ENCODE data around the gene SERP2.
"Not testable (repeated sequence)": the region's sequence is repeated elsewhere in the genome, so short reads cannot be mapped to it uniquely, and the experiment has no call there.

Gene SERP2

DNA sequence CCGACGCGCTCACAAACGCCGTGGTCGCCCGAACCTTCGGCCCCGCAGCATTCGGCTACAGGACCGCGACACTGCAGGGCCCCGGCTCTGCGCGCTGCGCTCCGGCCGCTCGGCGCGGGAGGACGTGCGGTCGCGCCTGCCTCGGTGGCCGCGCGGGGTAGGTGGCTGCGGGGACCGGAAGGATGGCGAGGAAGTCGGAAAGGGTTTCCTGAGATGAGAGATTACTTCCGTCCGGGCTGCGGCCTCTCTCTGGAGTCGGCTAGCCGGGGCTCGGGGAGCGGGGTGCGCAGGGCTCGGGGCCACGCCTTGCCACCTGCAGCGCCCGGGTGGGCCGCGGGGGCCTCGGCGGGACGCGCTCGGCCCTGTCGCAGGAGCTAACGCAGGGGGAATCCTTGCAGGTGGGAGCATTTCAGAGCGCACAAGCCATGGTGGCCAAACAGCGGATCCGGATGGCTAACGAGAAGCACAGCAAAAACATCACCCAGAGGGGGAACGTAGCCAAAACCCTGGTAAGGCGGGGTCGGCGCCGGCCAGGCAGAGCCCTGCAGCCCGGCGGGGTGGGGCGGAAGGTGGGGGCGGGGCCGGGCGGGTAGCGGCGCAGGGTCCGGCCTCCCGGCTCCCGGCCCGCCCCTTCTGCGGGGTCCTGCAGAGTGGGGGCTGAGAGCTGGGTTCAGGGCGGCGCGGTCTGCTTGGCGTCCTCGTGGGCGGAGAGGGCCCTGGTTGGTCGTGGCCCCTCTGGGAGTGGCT lies at the start of gene SERP2:
TSS of gene SERP2 (plus strand) at position 224 of the 747 bp plus-strand sequence. CDS start at position 426, 202 bp downstream.
- DNase-seq = no peak

DNA sequence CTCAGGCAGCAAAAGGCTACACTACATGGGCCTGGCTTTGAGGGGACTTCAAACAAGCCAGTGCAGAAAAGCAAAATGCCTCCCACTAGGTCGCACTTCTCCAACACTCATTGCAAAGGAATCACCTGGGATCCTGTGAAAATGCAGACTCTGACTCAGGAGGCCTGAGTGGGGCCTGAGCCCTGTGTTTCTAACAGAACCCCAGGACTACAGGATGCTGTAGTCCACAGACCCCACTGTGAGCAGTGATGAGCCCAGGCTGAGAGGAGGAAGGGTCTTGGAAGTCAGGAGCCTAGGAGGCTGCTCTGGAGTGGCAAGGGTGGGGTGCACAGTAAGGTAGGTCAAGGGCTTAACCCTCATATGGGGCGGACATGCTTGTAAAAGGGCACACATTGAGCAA lies 46.7 kb upstream of the SERP2 start:
- DNase-seq = no peak

DNA sequence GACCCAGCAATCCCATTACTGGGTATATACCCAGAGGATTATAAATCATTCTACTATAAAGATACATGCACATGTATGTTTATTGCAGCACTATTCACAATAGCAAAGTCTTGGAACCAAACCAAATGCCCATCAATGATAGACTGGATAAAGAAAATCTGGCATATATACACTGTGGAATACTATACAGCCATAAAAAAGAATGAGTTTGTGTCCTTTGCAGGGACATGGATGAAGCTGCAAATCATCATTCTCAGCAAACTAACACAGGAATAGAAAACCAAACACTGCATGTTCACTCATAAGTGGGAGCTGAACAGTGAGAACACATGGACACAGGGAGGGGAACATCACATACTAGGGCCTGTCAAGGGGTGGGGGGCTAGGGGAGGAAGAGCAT lies 44.6 kb upstream of the SERP2 start:
- not testable (repeated sequence) for DNase-seq

DNA sequence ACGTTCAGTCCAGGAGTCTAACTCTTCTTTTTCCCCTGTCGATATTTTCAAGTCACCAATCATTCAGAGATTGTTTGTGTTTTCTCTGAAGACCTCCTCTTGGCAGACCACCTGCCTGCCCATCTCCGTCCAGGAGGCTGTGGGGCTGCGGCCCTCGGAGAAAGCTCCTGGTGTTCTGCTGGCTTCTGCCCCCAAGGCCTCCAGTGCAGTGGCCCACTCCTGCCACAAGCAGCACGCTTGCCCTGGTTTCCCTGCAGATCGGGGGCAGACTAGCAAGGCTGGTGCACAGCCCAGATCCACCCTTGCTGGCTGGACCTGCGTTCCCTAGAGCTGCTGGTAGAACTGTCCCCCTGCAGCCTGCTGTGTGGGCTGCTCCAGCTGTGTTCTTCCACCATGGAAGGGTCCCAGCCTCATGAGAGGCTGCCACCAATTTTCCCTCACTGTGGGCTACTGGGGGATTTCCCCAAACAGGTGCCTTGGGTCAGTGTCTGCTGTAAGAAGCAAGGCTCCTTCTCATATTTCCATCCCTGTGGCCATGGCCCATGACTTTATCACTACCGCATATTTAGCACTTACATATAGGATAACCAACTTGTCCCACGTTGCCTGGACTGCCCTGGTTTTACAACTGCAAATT lies 43.6 kb upstream of the SERP2 start:
- no peak for DNase-seq

GRCh38 chr13:44331446-44331845 lies 42.2 kb upstream of the SERP2 start:
- no peak for DNase-seq

- DNase-seq = no peak
Observed at GRCh38 chr13:44331912-44332851, 41.4 kb upstream of the SERP2 start.

- no peak for DNase-seq
Observed at GRCh38 chr13:44333950-44334655, 39.5 kb upstream of the SERP2 start.

GRCh38 chr13:44334751-44335150 lies 38.9 kb upstream of the SERP2 start:
- DNase-seq = no peak

- DNase-seq = no peak
Observed at GRCh38 chr13:44336934-44337333, 36.7 kb upstream of the SERP2 start.

- DNase-seq = no peak
Observed at GRCh38 chr13:44337581-44337980, 36.0 kb upstream of the SERP2 start.

DNA sequence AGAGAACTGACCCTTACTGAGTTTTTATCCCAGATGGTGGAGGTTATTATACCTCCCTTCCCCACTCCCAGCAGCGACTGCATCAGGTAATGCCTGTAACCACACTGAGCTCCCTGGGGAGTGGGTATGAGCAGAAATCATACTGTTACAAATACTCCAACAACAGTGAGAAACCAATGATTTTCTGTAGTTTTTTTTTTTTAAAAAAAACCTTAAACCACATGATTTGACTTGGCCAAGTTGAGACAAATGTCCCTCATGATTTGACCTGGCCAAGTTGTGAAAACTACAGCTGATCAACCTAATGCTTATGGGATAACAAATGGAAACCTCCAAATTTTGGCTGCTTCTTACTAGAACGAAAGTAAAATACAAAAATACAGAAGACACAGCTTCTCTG lies 33.1 kb upstream of the SERP2 start:
- no peak for DNase-seq

GRCh38 chr13:44342741-44343140 lies 30.9 kb upstream of the SERP2 start:
- no peak for DNase-seq

DNA sequence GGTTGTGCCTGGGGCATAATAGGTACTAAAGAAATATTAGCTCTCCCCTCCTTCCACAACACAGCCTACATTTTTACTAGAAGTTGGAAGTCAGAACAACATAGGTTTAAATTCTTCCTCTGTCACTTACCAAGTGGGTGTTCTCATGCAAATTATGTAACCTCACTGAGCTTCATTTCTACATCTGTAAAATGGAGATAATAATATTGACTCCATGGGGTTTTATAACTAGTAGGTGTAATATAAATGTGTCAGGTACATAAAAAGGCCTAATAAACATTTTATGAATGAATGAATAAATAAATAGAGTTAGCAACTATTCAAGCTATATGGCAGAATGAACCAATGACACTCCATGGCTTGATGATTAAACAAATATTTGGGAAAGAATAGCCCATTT lies 27.1 kb upstream of the SERP2 start:
- no peak for DNase-seq

DNA sequence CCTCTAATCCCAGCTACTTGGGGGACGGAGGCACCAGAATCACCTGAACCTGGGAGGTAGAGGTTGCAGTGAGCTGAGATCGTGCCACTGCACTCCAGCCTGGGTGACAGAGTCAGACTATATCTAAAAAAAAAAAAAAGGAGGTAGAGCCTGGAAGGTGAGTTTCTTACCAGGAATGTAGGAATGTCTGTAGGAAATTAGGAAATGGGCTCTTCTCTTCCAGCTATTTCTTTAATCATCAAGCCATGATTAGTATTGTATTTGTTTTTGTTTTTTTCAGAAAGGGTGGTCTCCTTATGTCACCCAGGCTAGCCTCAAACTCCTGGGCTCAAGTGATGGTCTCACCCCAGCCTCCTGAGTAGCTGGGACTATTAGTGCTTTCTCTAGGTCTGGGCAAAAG lies 26.3 kb upstream of the SERP2 start:
- no peak for DNase-seq

DNA sequence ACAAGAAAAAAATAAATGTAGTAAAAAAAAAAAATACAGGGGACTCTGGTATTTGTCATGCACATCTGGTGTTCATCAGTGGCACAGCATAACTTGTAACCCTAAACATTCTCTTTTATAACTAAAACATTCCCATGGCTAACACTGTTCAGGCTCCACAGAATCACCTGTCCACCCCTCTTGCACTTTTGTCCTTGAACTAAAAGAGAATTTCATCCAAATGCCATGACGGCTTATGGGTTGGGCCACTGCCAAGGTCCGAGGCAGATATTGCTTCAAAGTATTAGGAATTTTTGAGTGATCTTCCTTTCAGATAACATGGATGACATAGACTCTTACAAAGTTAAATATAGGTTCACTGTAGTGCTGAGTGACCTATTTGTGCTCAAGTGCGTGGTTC lies 25.7 kb upstream of the SERP2 start:
- no peak for DNase-seq

DNA sequence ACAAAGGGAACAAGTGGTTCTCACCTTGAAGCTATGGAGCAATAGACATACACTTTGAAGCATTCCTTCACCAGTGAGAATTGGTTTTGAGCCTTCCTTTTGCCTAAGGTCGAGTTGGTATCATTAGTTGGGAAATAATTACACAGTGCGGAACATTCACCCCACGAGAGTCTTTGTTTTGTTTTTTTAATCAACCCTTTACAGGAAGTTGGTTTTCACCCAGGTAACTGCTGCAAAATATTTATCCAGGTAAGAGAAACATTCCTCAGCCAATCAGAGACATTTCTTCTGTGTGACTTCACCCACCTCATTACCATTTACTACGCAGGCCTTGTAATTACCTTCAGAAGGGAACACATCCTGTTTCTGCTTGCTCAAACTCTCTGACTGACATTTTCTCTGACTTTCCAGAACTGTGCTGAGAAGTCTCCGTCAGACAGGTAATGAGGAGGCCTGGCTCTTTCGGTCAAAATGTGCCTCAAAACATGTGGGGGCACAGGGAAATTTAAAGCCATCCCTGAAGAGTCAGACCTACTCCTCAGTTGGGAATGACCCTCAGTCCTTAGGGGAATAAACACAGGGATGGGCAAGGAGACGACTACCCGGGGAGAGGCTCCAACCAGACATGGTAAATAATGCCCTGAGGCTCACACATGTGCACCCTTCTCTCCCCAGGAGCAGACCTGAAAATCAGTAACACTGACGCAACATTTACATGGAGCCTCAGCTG lies 22.7 kb upstream of the SERP2 start:
- no peak for DNase-seq

DNA sequence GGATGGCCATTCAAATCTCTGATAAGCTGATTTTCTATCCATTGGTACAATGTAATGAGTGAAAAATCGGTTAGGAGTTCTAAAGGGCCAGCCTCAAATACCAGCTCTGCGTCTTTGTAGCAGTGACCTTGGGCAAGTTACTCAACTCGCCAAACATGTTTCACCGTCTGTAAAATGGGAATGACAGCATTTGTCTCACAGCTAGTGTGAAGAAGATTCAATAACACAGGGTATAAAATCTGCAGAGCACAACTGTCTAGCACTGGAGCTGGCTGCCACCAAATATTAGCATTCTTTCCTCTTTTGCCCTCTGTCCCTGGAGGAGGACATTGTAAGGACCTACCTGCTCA lies 22.1 kb upstream of the SERP2 start:
- DNase-seq = no peak

- no peak for DNase-seq
Observed at GRCh38 chr13:44352202-44352601, 21.4 kb upstream of the SERP2 start.

DNA sequence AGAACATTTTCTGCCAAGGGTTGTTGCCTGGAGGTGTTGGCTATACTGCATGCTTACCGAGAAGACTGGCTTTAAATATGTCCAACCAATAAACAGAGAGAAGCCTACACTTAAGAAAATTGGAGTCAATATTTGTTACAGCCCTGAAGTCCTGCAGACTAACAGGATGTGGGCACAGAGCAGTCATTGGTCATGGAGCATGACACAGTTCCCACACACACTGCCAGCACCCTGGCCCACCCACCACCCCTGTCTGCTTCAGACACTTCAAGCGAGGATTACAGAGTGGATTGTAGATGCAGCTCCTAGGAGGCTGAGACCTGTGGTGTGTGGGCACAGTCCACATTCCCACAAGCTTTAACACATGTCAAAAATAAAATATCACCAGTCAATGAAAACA lies 21.0 kb upstream of the SERP2 start:
- no peak for DNase-seq

- no peak for DNase-seq
Observed at GRCh38 chr13:44354331-44354730, 19.3 kb upstream of the SERP2 start.

DNA sequence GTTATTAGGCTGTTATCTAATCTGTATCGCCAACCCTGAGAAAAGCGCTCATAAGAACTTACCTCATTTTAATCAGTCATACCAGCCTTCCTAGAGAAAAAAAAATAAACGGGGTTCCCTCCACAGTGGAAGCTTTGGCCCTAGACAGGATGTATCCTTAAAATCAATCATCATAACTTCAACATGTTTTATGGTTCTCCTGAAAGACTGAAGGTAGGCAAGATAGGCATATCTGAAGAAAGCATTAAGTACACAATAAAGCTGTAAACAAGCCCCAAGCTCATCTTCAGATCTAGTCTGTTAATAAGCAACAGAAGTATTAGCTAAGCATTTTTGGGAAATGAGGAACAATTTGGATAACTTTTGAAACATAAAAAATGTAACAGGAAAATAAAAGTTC lies 18.7 kb upstream of the SERP2 start:
- DNase-seq = no peak

DNA sequence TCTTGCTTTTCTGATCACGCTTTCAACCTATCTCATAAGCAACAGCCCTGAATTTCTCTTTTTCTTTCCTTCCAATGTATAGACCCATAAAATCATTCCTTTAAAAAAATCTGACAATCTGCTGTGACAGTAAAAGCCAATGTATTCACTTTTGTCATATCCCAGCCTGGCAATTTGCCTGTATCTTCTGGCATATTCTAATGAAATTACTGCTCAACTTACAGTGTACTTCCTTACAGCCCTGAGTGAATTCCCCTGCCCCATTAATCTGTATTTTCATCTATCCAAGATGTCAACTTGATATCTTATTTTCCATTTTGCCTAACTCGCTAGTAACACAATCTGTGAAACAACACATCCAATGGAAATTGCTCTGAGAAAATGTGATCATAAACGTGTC lies 18.0 kb upstream of the SERP2 start:
- no peak for DNase-seq

Data from stimulated activated CD4-positive, alpha-beta T cell treated with anti-CD3 and anti-CD28 coated beads, Interleukin-12 subunit alpha, Interleukin-12 subunit beta, amount 100 ng/mL, for 4 hours (primary cell).